ENCODE data around the gene DPF3. TPM values are rescaled to one million over a fixed set of nuclear protein-coding genes. Genes with fewer than 3 reads are reported as not detected.

Gene DPF3
- total and polyA plus RNA-seq, 9 of the 15 experiments (the other 6 are each of a cell fraction or from before 2014, with no cell fraction given): 0.21 to 4.9 (median 1.2) TPM

DNA sequence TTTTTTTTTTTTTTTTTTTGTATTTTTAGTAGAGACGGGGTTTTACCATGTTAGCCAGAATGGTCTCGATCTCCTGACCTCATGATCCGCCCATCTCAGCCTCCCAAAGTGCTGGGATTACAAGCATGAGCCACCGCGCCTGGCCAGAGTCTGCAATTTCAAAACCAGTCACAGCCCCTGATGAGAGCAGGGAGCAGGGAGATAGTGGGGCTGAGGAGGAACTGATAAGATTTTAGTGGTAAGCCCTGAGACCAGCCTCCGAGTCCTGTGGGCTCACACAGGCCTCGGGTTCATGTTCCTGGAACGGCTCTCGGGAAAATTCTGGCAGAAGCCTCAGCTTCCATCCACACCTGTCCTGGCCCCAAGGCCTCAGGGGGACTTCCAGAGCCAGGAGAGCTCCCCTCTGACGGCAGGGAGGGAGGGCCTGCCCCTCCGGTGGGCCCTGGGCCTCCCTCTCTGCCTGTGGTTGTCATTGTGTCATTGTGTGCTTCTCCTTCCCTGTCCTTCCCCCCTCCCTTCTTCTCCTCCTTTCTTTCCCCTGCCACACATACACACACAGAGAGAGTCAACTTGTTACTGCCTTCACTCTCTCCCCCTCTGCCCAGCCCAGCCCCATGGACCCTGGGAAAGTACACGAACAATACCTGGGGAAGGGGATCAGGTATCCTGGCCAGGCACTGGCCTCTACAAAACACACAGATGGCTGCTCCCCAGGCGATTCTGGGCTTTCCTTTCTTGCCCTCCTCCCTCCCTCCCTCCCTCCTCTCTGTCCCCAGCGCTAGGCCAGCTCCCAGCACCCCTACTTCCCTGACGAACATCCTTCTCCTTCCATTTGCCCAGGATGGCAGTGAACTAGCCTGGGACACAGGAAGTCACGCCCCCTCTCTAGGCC, 294.1 kb downstream of the DPF3 start (continued):
- TF ChIP-seq, protein P1, sequence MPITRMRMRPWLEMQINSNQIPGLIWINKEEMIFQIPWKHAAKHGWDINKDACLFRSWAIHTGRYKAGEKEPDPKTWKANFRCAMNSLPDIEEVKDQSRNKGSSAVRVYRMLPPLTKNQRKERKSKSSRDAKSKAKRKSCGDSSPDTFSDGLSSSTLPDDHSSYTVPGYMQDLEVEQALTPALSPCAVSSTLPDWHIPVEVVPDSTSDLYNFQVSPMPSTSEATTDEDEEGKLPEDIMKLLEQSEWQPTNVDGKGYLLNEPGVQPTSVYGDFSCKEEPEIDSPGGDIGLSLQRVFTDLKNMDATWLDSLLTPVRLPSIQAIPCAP (CRISPR knock-in tag; IDR thresholded peaks at IDR 0.05; ENCODE audit: borderline replicate concordance): no peak
- TF ChIP-seq PML (IDR thresholded peaks at IDR 0.05; ENCODE audit: low read length): no peak
- TF ChIP-seq DNMT1 (IDR thresholded peaks at IDR 0.05): no peak
- TF ChIP-seq ZNF75A (CRISPR knock-in tag; IDR thresholded peaks at IDR 0.05): no peak
- TF ChIP-seq, protein P2, sequence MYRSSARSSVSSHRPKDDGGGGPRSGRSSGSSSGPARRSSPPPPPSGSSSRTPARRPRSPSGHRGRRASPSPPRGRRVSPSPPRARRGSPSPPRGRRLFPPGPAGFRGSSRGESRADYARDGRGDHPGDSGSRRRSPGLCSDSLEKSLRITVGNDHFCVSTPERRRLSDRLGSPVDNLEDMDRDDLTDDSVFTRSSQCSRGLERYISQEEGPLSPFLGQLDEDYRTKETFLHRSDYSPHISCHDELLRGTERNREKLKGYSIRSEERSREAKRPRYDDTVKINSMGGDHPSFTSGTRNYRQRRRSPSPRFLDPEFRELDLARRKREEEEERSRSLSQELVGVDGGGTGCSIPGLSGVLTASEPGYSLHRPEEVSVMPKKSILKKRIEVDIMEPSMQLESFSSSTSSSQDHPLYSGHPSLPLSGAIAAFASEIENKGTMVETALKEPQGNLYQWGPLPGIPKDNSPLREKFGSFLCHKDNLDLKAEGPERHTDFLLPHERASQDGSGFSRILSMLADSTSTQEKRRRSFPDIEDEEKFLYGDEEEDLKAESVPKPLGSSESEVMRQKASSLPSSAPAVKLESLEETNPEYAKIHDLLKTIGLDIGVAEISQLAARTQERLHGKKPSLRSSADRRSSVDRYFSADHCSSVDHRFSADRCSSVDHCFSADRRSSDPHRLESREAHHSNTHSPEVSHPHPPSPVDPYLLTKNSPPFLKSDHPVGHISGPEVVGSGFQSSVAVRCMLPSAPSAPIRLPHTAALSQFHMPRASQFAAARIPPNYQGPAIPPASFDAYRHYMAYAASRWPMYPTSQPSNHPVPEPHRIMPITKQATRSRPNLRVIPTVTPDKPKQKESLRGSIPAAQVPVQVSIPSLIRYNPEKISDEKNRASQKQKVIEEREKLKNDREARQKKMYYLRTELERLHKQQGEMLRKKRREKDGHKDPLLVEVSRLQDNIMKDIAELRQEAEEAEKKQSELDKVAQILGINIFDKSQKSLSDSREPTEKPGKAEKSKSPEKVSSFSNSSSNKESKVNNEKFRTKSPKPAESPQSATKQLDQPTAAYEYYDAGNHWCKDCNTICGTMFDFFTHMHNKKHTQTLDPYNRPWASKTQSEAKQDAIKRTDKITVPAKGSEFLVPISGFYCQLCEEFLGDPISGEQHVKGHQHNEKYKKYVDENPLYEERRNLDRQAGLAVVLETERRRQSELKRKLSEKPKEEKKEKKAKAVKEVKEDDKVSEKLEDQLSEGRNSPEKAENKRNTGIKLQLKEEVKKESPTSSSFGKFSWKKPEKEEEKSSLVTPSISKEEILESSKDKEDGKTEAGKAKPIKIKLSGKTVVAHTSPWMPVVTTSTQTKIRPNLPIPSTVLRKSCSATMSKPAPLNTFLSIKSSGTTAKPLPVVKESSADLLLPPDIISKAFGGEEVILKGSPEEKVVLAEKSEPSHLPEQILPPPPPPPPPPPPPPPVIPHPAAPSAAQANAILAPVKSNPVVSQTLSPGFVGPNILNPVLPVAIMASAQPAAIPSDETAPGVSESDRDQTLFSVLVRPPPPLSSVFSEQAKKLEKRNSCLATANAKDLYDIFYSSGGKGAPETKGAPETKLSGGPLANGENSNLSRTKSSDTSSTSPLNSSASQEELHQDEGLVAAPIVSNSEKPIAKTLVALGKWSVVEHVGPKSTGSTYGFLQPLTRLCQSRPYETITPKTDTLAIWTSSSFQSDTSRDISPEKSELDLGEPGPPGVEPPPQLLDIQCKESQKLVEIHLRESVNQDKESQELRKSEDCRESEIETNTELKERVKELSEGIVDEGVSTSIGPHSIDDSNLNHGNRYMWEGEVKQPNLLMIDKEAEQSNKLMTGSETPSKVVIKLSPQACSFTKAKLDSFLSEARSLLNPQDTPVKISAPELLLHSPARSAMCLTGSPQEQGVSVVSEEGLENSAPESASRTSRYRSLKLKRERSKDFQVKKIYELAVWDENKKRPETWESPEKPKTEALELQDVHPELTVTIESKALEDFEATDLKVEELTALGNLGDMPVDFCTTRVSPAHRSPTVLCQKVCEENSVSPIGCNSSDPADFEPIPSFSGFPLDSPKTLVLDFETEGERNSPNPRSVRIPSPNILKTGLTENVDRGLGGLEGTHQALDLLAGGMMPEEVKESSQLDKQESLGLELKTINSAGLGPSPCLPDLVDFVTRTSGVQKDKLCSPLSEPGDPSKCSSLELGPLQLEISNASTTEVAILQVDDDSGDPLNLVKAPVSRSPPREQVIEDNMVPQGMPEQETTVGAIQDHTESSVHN (IDR thresholded peaks at IDR 0.05; ENCODE audit: borderline replicate concordance in 1 of 2, low read depth in 1 of 2): no peak
- TF ChIP-seq BHLHE40 (IDR thresholded peaks at IDR 0.05; ENCODE audit: low read length): no peak
- TF ChIP-seq CBX2 (IDR thresholded peaks at IDR 0.05; ENCODE audit: insufficient read depth, low read length, poor library complexity, severe bottlenecking): no peak
- no peak for TF ChIP-seq IRF2 (CRISPR knock-in tag; IDR thresholded peaks at IDR 0.05)
- TF ChIP-seq, protein P3, sequence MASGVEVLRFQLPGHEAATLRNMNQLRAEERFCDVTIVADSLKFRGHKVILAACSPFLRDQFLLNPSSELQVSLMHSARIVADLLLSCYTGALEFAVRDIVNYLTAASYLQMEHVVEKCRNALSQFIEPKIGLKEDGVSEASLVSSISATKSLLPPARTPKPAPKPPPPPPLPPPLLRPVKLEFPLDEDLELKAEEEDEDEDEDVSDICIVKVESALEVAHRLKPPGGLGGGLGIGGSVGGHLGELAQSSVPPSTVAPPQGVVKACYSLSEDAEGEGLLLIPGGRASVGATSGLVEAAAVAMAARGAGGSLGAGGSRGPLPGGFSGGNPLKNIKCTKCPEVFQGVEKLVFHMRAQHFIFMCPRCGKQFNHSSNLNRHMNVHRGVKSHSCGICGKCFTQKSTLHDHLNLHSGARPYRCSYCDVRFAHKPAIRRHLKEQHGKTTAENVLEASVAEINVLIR (CRISPR knock-in tag; IDR thresholded peaks at IDR 0.05): no peak
- TF ChIP-seq, protein P4, sequence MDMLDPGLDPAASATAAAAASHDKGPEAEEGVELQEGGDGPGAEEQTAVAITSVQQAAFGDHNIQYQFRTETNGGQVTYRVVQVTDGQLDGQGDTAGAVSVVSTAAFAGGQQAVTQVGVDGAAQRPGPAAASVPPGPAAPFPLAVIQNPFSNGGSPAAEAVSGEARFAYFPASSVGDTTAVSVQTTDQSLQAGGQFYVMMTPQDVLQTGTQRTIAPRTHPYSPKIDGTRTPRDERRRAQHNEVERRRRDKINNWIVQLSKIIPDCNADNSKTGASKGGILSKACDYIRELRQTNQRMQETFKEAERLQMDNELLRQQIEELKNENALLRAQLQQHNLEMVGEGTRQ (CRISPR knock-in tag; IDR thresholded peaks at IDR 0.05): no peak
- no peak for TF ChIP-seq SNRNP70 (optimal IDR thresholded peaks at IDR 0.05; ENCODE audit: low read depth, low read length)
- TF ChIP-seq CAMTA2 (CRISPR knock-in tag; conservative IDR thresholded peaks at IDR 0.05): no peak
- TF ChIP-seq, protein P5, sequence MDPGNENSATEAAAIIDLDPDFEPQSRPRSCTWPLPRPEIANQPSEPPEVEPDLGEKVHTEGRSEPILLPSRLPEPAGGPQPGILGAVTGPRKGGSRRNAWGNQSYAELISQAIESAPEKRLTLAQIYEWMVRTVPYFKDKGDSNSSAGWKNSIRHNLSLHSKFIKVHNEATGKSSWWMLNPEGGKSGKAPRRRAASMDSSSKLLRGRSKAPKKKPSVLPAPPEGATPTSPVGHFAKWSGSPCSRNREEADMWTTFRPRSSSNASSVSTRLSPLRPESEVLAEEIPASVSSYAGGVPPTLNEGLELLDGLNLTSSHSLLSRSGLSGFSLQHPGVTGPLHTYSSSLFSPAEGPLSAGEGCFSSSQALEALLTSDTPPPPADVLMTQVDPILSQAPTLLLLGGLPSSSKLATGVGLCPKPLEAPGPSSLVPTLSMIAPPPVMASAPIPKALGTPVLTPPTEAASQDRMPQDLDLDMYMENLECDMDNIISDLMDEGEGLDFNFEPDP (CRISPR knock-in tag; IDR thresholded peaks at IDR 0.05): no peak
- TF ChIP-seq POLR3A (IDR thresholded peaks at IDR 0.05; ENCODE audit: borderline replicate concordance, extremely low read depth, insufficient read depth, insufficient read length): peak; percentile 16

Data from K562 (cell line).